Epithelial cell of esophagus (primary cell): ENCODE data around the gene KAZN.

Experiments
- DNase-seq: peaks from one replicate; pipeline ENCODE4 v3.0.0; 2010; ENCODE audit warnings: low read depth
- H3K4me3 ChIP-seq: 2 replicates; pipeline ENCODE4 v1.5.1; 2011; ENCODE audit warnings: mild to moderate bottlenecking, low read length, control low read depth
- CTCF ChIP-seq: IDR thresholded peaks from 2 replicates; pipeline ENCODE4 v1.5.1; 2011; ENCODE audit warnings: low read depth, mild to moderate bottlenecking, low read length, control low read depth, inconsistent platforms; ENCODE audit not compliant: insufficient read depth; ENCODE audit errors: missing control alignments

KAZN gene

DNA sequence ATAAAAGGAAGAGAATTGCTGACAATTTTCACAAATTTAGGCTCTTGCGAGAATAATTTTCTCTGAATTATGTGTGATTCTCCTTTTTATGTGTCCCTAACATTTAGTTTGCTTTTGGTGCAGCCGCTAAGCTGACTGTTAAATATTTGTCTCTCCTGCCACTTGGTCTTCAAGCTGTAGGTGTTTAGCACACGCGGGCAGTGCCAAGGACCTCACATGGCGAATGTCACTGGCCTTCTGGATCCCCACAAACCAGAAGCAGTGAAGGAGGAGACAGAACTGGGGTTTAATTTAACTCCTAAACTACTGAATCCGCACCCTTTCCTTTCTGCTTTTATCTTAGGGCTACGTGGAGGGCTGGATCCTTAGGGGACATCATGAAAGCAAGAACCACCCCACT lies 120.0 kb downstream of the KAZN start:
- no peak for DNase-seq
- no peak for TF ChIP-seq CTCF
- no peak overlapping the region for H3K4me3 ChIP-seq

- no peak for DNase-seq
- no peak overlapping the region for H3K4me3 ChIP-seq
- no peak for TF ChIP-seq CTCF
Observed at GRCh38 chr1:14723401-14723800, 124.9 kb downstream of the KAZN start.

DNA sequence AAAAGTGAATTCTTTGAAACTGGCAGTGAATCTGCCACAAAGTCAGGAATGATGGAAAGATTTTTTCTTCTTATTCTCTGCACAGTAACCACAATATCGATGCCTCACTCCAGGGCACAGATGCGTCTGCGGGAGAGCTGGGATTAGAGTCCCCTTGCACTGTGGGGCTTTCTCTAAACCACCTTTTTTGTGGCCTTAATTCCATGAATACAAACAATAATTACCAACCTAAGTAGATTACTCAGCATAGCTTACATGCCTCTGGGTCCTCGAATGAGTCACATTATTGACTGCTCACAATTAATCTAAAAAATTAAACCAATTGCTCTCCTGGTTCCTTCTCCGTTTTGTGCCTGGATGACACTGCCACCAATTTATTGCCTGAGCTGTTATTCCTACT lies 125.8 kb downstream of the KAZN start:
- peak; percentile 42 for DNase-seq
- no peak for TF ChIP-seq CTCF
- no peak overlapping the region for H3K4me3 ChIP-seq

- no peak for TF ChIP-seq CTCF
- no peak overlapping the region for H3K4me3 ChIP-seq
- no peak for DNase-seq
Observed at GRCh38 chr1:14724678-14725077, 126.2 kb downstream of the KAZN start.

DNA sequence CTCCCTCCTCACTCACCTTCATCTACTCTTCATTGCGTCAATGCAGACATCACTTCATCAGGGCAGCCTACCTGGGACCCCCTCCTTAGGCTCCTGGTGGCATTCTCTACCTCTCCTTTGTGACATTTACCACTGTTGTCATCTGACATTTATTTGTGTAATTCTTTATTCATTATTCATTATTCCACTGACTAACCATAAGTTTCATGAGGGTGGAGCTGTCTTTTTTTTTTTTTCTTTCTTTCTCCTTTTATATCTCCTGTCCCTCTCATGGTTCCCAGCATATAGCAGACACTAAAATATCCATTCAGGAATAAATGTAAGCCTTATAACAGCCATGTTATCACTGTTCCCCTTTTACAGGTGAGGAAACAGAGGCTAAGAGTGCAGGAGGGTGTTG lies 126.8 kb downstream of the KAZN start:
- no peak for DNase-seq
- TF ChIP-seq CTCF: no peak
- H3K4me3 ChIP-seq: no peak overlapping the region

- no peak for TF ChIP-seq CTCF
- H3K4me3 ChIP-seq: no peak overlapping the region
- DNase-seq: no peak
Observed at GRCh38 chr1:14725695-14726094, 127.2 kb downstream of the KAZN start.

DNA sequence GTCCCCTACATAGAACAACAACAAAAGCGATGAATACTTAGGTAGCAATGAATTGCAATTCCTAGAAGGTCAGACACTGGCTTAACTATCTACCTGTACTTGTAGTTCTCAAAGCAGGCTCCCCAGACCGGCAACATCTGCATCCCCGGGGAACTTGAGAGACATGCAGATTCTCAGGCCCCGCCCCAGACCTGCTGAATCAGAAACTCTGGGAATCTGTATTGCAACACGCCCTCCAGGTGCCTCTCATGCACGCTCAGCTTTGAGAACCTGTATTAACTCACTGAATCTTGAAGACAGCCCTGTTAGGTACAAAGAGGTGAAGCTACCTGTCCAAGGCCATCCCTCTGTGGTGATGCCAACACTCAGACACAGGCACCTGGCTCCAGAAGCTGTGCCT lies 128.1 kb downstream of the KAZN start:
- peak; percentile 66 for DNase-seq
- no peak for TF ChIP-seq CTCF
- no peak overlapping the region for H3K4me3 ChIP-seq
